ENCODE results near the gene SPOCD1.
"Not testable (repeated sequence)": the region's sequence is repeated elsewhere in the genome, so short reads cannot be mapped to it uniquely, and the experiment has no call there.

SPOCD1 gene

DNA sequence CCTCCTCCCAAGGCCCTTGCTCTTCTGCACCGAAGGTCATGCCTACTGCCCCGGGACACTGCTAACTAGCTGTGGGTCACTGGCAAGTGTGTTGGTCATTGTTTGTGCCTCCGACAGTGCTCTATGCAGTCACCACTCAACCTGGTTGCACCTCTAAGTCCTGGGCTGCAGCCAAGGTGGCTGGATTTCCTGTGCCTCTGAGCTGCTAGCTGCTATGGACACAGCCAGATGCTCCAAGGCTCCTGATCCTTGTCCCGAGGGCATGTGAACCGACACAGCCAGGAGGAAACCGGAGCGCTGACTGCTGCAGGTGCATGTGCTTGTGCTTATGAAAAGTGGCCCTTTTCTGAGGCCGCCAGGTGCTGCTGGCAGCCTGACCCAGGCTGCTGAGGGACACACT is 14.7 kb upstream of the SPOCD1 start:
- no peak for DNase-seq (ENCODE audit: low read depth)
- TF ChIP-seq, protein P1, sequence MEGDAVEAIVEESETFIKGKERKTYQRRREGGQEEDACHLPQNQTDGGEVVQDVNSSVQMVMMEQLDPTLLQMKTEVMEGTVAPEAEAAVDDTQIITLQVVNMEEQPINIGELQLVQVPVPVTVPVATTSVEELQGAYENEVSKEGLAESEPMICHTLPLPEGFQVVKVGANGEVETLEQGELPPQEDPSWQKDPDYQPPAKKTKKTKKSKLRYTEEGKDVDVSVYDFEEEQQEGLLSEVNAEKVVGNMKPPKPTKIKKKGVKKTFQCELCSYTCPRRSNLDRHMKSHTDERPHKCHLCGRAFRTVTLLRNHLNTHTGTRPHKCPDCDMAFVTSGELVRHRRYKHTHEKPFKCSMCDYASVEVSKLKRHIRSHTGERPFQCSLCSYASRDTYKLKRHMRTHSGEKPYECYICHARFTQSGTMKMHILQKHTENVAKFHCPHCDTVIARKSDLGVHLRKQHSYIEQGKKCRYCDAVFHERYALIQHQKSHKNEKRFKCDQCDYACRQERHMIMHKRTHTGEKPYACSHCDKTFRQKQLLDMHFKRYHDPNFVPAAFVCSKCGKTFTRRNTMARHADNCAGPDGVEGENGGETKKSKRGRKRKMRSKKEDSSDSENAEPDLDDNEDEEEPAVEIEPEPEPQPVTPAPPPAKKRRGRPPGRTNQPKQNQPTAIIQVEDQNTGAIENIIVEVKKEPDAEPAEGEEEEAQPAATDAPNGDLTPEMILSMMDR (IDR thresholded peaks at IDR 0.05; ENCODE audit: insufficient read depth, low read depth, low read length, missing control alignments) = no peak

GRCh38 chr1:31830065-31830464 is 14.2 kb upstream of the SPOCD1 start:
- TF ChIP-seq, protein P1 (IDR thresholded peaks at IDR 0.05; ENCODE audit: insufficient read depth, low read depth, low read length, missing control alignments) = no peak
- H3K4me3 ChIP-seq (ENCODE audit: low read depth, low read length) = no peak overlapping the region
- DNase-seq (ENCODE audit: low read depth) = no peak

More for the DNA sequence above, 14.7 kb upstream of the SPOCD1 start:
- H3K4me3 ChIP-seq (ENCODE audit: low read depth, low read length) = no peak overlapping the region

DNA sequence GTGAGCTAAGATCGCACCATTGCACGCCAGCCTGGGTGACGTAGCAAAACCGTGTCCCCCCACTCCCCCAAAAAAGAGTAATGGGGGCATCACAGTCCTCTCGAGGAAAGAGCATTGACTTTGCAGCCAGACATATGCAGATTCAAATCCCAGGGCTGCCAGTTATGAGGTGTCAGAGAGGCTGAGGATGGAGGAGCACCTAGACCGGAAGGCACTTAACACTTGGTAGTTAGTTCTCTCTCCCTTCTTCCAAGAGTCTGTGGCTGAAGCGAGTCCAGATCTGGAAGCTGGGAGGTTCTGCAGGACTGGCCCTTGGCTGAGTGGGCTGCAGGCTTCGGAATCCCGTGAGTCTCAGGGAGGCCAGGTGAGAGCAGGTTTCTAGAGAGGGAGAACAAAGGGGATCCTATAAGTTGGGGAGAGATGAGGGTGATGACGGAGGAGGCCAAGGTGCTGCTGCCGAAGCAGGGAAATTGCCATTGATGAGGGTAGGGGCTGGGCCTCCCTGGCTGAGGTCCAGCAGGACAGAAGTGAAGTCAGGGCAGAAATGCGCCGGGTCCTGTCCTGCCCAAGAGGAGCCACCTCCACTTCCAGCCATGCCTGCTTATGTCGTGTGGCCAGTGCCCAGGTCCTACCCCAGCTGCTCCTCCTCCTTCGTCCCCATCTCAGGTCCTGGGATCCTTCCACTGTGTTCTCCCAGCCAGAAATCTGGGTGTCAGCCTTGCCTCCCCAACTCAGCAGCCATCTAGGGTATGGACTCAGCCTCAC is 13.3 kb upstream of the SPOCD1 start:
- TF ChIP-seq, protein P1 (IDR thresholded peaks at IDR 0.05; ENCODE audit: insufficient read depth, low read depth, low read length, missing control alignments) = no peak

DNA sequence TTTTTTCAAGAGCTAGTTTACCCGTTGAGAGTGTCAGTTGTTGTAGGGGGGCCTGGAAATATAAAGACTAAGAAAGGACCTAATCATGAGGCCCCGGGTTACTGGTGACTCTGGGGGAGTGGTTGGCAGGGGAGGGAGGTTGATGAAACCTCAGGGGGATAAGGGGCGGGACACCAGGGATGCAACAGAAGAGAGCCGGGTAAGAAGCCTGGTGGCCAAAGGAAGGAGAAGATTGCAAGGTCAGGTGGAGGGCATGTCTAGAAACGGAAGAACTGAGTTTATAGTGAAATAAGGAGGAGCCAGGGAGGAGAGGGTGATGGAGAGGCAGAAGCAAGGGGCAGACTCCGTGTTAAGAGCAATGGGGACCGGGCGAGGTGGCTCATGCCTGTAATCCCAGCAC is 12.5 kb upstream of the SPOCD1 start:
- TF ChIP-seq, protein P1 (IDR thresholded peaks at IDR 0.05; ENCODE audit: insufficient read depth, low read depth, low read length, missing control alignments) = no peak
- no peak overlapping the region for H3K4me3 ChIP-seq (ENCODE audit: low read depth, low read length)
- DNase-seq (ENCODE audit: low read depth) = peak; percentile 41

More for the DNA sequence above, 13.3 kb upstream of the SPOCD1 start:
- H3K4me3 ChIP-seq (ENCODE audit: low read depth, low read length) = no peak overlapping the region
- DNase-seq (ENCODE audit: low read depth) = no peak

GRCh38 chr1:31823780-31824179 is 8.0 kb upstream of the SPOCD1 start:
- DNase-seq (ENCODE audit: low read depth) = no peak
- H3K4me3 ChIP-seq (ENCODE audit: low read depth, low read length) = no peak overlapping the region
- TF ChIP-seq, protein P1 (IDR thresholded peaks at IDR 0.05; ENCODE audit: insufficient read depth, low read depth, low read length, missing control alignments) = no peak

GRCh38 chr1:31822766-31823165 is 6.9 kb upstream of the SPOCD1 start:
- no peak overlapping the region for H3K4me3 ChIP-seq (ENCODE audit: low read depth, low read length)
- DNase-seq (ENCODE audit: low read depth) = no peak
- TF ChIP-seq, protein P1 (IDR thresholded peaks at IDR 0.05; ENCODE audit: insufficient read depth, low read depth, low read length, missing control alignments) = no peak

- DNase-seq (ENCODE audit: low read depth); H3K4me3 ChIP-seq (ENCODE audit: low read depth, low read length): not testable (repeated sequence)
These were observed 4.4 kb upstream of the SPOCD1 start for GRCh38 chr1:31820196-31820595.

Measured in GM12865 (cell line).